HUES48 (cell line): ENCODE measurements around the gene ANK3.
A peak's percentile ranks its signal among the peaks of the same experiment; 100 is the strongest.

ENCODE experiments used
- H3K27ac ChIP-seq: one replicate; pipeline ENCODE4 v1.7.0; 2013; ENCODE audit warnings: low read depth, low read length, inconsistent platforms
- H3K27me3 ChIP-seq: 2 replicates; pipeline ENCODE4 v1.6.1; 2013; ENCODE audit warnings: mild to moderate bottlenecking, low read length; ENCODE audit not compliant: control insufficient read depth, insufficient read depth
- H3K36me3 ChIP-seq: 2 replicates; pipeline ENCODE4 v1.6.1; 2013; ENCODE audit warnings: low read length; ENCODE audit not compliant: control insufficient read depth, insufficient read depth
- H3K4me1 ChIP-seq: 2 replicates; pipeline ENCODE4 v1.6.1; 2013; ENCODE audit warnings: mild to moderate bottlenecking, low read length; ENCODE audit not compliant: control insufficient read depth, insufficient read depth
- H3K4me3 ChIP-seq: 2 replicates; pipeline ENCODE4 v1.5.1; 2013; ENCODE audit warnings: mild to moderate bottlenecking, low read depth, low read length
- H3K9ac ChIP-seq: 2 replicates; pipeline ENCODE4 v1.6.1; 2013; ENCODE audit warnings: mild to moderate bottlenecking, low read depth, low read length, moderate library complexity
- H3K9me3 ChIP-seq: 2 replicates; pipeline ENCODE4 v1.6.1; 2013; ENCODE audit warnings: low read length; ENCODE audit not compliant: control insufficient read depth, insufficient read depth

ANK3 gene

GRCh38 chr10:60343254-60343653 lies 46.4 kb downstream of the ANK3 start:
- Histone ChIP-seq H3K27ac (no peak overlapping the region), H3K36me3 (no peaks in the 10 kb centered on the region), H3K9ac (no peak overlapping the region), H3K4me3 (no peak overlapping the region), H3K9me3 (no peaks in the 10 kb centered on the region), H3K27me3 (no peaks in the 10 kb centered on the region), H3K4me1 (peaks cover 19% of the 10 kb centered on the region)

GRCh38 chr10:60341969-60342368 lies 47.7 kb downstream of the ANK3 start:
- Histone ChIP-seq H3K27me3 (no peaks in the 10 kb centered on the region), H3K9me3 (no peaks in the 10 kb centered on the region), H3K9ac (no peak overlapping the region), H3K36me3 (no peaks in the 10 kb centered on the region), H3K4me3 (no peak overlapping the region), H3K4me1 (peaks cover 30% of the 10 kb centered on the region), H3K27ac (no peak overlapping the region)

- Histone ChIP-seq H3K9ac (no peak overlapping the region), H3K9me3 (no peaks in the 10 kb centered on the region), H3K4me3 (no peak overlapping the region), H3K27ac (no peak overlapping the region), H3K36me3 (no peaks in the 10 kb centered on the region), H3K27me3 (no peaks in the 10 kb centered on the region), H3K4me1 (peaks cover 30% of the 10 kb centered on the region)
Observed at GRCh38 chr10:60340973-60341372, 48.7 kb downstream of the ANK3 start.

- Histone ChIP-seq H3K4me1 (peaks cover 30% of the 10 kb centered on the region), H3K36me3 (no peaks in the 10 kb centered on the region), H3K9ac (no peak overlapping the region), H3K9me3 (no peaks in the 10 kb centered on the region), H3K4me3 (no peak overlapping the region), H3K27me3 (no peaks in the 10 kb centered on the region), H3K27ac (no peak overlapping the region)
Observed at GRCh38 chr10:60339757-60340156, 49.9 kb downstream of the ANK3 start.

- H3K4me1 ChIP-seq: peaks cover 30% of the 10 kb centered on the region
Observed at GRCh38 chr10:60338786-60339185, 50.9 kb downstream of the ANK3 start.

GRCh38 chr10:60338002-60338564 lies 51.6 kb downstream of the ANK3 start:
- H3K4me1 ChIP-seq: peaks cover 30% of the 10 kb centered on the region
- H3K27me3 ChIP-seq: no peaks in the 10 kb centered on the region
- H3K27ac ChIP-seq: peak overlapping the region; percentile 69
- no peaks in the 10 kb centered on the region for H3K36me3 ChIP-seq
- no peaks in the 10 kb centered on the region for H3K9me3 ChIP-seq
- 0 out of 2 replicates have a peak overlapping the region, but pooled peaks have one; percentile 6 for H3K4me3 ChIP-seq
- no peak overlapping the region for H3K9ac ChIP-seq

More at GRCh38 chr10:60338786-60339185, 50.9 kb downstream of the ANK3 start:
- H3K9ac ChIP-seq: no peak overlapping the region
- H3K27me3 ChIP-seq: no peaks in the 10 kb centered on the region
- 0 out of 2 replicates have a peak overlapping the region, but pooled peaks have one; percentile 6 for H3K4me3 ChIP-seq
- H3K27ac ChIP-seq: peak overlapping the region; percentile 69
- no peaks in the 10 kb centered on the region for H3K36me3 ChIP-seq
- no peaks in the 10 kb centered on the region for H3K9me3 ChIP-seq

- Histone ChIP-seq H3K27ac (no peak overlapping the region), H3K9me3 (no peaks in the 10 kb centered on the region), H3K4me3 (no peak overlapping the region), H3K9ac (no peak overlapping the region), H3K27me3 (no peaks in the 10 kb centered on the region), H3K36me3 (no peaks in the 10 kb centered on the region), H3K4me1 (peaks cover 30% of the 10 kb centered on the region)
Observed at GRCh38 chr10:60336901-60337630, 52.6 kb downstream of the ANK3 start.

GRCh38 chr10:60335708-60336107 lies 54.0 kb downstream of the ANK3 start:
- Histone ChIP-seq H3K9me3 (no peaks in the 10 kb centered on the region), H3K36me3 (no peaks in the 10 kb centered on the region), H3K4me1 (peaks cover 30% of the 10 kb centered on the region), H3K4me3 (no peak overlapping the region), H3K9ac (no peak overlapping the region), H3K27ac (no peak overlapping the region), H3K27me3 (no peaks in the 10 kb centered on the region)

GRCh38 chr10:60334991-60335390 lies 54.7 kb downstream of the ANK3 start:
- no peak overlapping the region for H3K4me3 ChIP-seq
- no peaks in the 10 kb centered on the region for H3K9me3 ChIP-seq
- no peaks in the 10 kb centered on the region for H3K27me3 ChIP-seq
- H3K9ac ChIP-seq: no peak overlapping the region
- peaks cover 28% of the 10 kb centered on the region for H3K4me1 ChIP-seq
- no peak overlapping the region for H3K27ac ChIP-seq
- H3K36me3 ChIP-seq: no peaks in the 10 kb centered on the region

GRCh38 chr10:60332371-60332770 lies 57.3 kb downstream of the ANK3 start:
- Histone ChIP-seq H3K4me3 (no peak overlapping the region), H3K27ac (no peak overlapping the region), H3K4me1 (peaks cover 5% of the 10 kb centered on the region; the same call in 1 of the 2 replicates), H3K9me3 (no peaks in the 10 kb centered on the region), H3K36me3 (no peaks in the 10 kb centered on the region), H3K9ac (no peak overlapping the region), H3K27me3 (no peaks in the 10 kb centered on the region)

- peaks cover 3% of the 10 kb centered on the region; the same call in 1 of the 2 replicates for H3K4me1 ChIP-seq
Observed at GRCh38 chr10:60331886-60332285, 57.8 kb downstream of the ANK3 start.

More at GRCh38 chr10:60331886-60332285, 57.8 kb downstream of the ANK3 start:
- H3K9ac ChIP-seq: no peak overlapping the region
- no peaks in the 10 kb centered on the region for H3K27me3 ChIP-seq
- no peaks in the 10 kb centered on the region for H3K36me3 ChIP-seq
- H3K27ac ChIP-seq: no peak overlapping the region
- H3K4me3 ChIP-seq: no peak overlapping the region
- H3K9me3 ChIP-seq: no peaks in the 10 kb centered on the region
